Upper lobe of right lung (tissue), 1 donor: ENCODE data around the gene LAMTOR5. TPM values are rescaled to one million over a fixed set of nuclear protein-coding genes. Genes with fewer than 3 reads are reported as not detected.

Experiments used
- ATAC-seq: fragments of 200-7000 bp; cut with Tn5 transposase; one replicate; pipeline ENCODE4 v1.9.1; 2020; ENCODE audit warnings: mild to moderate bottlenecking, moderate library complexity
- DNase-seq: peaks from one replicate; pipeline ENCODE4 v3.0.0-alpha.2; 2020
- H3K27ac ChIP-seq: fragments of 200-600 bp; one replicate; pipeline ENCODE4 v1.8.0; 2022
- H3K27me3 ChIP-seq: fragments of 200-600 bp; one replicate; pipeline ENCODE4 v1.8.0; 2022; ENCODE audit warnings: mild to moderate bottlenecking
- H3K36me3 ChIP-seq: fragments of 200-600 bp; one replicate; pipeline ENCODE4 v1.8.0; 2022
- H3K4me1 ChIP-seq: fragments of 200-600 bp; one replicate; pipeline ENCODE4 v1.8.0; 2022
- H3K4me3 ChIP-seq: fragments of 200-600 bp; one replicate; pipeline ENCODE4 v1.8.0; 2022; ENCODE audit warnings: mild to moderate bottlenecking
- H3K9me3 ChIP-seq: fragments of 200-600 bp; one replicate; pipeline ENCODE4 v1.8.0; 2022
- CTCF ChIP-seq: fragments of 200-600 bp; IDR thresholded peaks from one replicate; pipeline ENCODE4 v1.8.0; 2022; ENCODE audit warnings: antibody characterized with exemption
- intact Hi-C: fragments of 100-400 bp; cut with DNase I; formaldehyde crosslinking; loops from one replicate; pipeline ENCODE4 v1.11.0; 2022
- total RNA-seq: library from RNA; stranded (reverse); fragmentation: NEBNext Ultra II Directional; extraction: Animal tissue kit (Norgen Biotek cat#: 25700); gene quantifications from one replicate; pipeline ENCODE4 v1.2.1, GENCODE V29; 2021
- donor health status: DM: no; HTN: yes; CAD: no; lungs with severe emphysema.

Gene LAMTOR5
- total RNA-seq, 1 donor from 2014 or later: 110 TPM

- peak; percentile 33 for TF ChIP-seq CTCF
- no peaks in the 10 kb centered on the region for H3K9me3 ChIP-seq
- peak; percentile 97 for ATAC-seq
- intact Hi-C loops: no loop called here
- H3K4me3 ChIP-seq: no peak overlapping the region
- H3K27ac ChIP-seq: peak overlapping the region; percentile 65
- H3K4me1 ChIP-seq: peaks cover 14% of the 10 kb centered on the region
- H3K36me3 ChIP-seq: no peaks in the 10 kb centered on the region
- peak; percentile 89 for DNase-seq
- no peaks in the 10 kb centered on the region for H3K27me3 ChIP-seq
These were observed 26.3 kb upstream of the LAMTOR5 start for GRCh38 chr1:110433803-110434202.

- H3K9me3 ChIP-seq: no peaks in the 10 kb centered on the region
- intact Hi-C loops: no loop called here
- H3K4me1 ChIP-seq: peaks cover 14% of the 10 kb centered on the region
- H3K36me3 ChIP-seq: no peaks in the 10 kb centered on the region
- ATAC-seq (no peak), DNase-seq (no peak)
- no peak for TF ChIP-seq CTCF
- H3K27me3 ChIP-seq: no peaks in the 10 kb centered on the region
- H3K27ac ChIP-seq: peak overlapping the region; percentile 65
- H3K4me3 ChIP-seq: no peak overlapping the region
These were observed 25.7 kb upstream of the LAMTOR5 start for GRCh38 chr1:110433213-110433612.

GRCh38 chr1:110430901-110431300 lies 23.4 kb upstream of the LAMTOR5 start:
- no peak for TF ChIP-seq CTCF
- Histone ChIP-seq H3K4me3 (no peak overlapping the region), H3K9me3 (no peaks in the 10 kb centered on the region), H3K4me1 (peaks cover 14% of the 10 kb centered on the region), H3K27ac (no peak overlapping the region), H3K36me3 (no peaks in the 10 kb centered on the region), H3K27me3 (no peaks in the 10 kb centered on the region)
- intact Hi-C loops: no loop called here
- ATAC-seq (no peak), DNase-seq (no peak)

DNA sequence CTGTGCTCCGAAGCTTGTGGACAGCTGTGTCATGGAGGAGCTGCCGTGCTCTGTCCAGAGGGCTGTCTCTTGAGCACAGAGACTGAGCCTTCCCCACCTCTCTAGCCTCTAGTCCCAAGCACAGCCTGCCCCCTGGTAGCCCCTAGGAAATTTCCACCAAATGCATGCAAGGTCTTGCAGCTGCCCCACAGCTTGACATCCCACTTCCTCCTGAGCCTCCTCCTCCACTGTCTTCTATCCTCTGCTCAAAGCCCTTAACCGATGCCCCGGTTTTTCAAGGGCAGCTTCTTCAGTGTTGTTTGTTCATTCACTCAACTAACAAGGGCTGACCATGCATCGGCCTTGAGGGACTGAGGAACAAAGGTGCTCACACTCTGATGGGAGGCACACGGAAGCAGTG lies 22.9 kb upstream of the LAMTOR5 start:
- no peaks in the 10 kb centered on the region for H3K36me3 ChIP-seq
- H3K4me1 ChIP-seq: peaks cover 17% of the 10 kb centered on the region
- no peak for ATAC-seq
- no peak for TF ChIP-seq CTCF
- H3K9me3 ChIP-seq: no peaks in the 10 kb centered on the region
- no peak overlapping the region for H3K27ac ChIP-seq
- no peaks in the 10 kb centered on the region for H3K27me3 ChIP-seq
- no peak overlapping the region for H3K4me3 ChIP-seq
- intact Hi-C loops: no loop called here
- DNase-seq: no peak

GRCh38 chr1:110428946-110429345 lies 21.5 kb upstream of the LAMTOR5 start:
- intact Hi-C loops: no loop called here
- DNase-seq: no peak
- no peak for ATAC-seq

More at GRCh38 chr1:110428946-110429345, 21.5 kb upstream of the LAMTOR5 start:
- Histone ChIP-seq H3K36me3 (no peaks in the 10 kb centered on the region), H3K27me3 (no peaks in the 10 kb centered on the region), H3K9me3 (no peaks in the 10 kb centered on the region), H3K4me3 (no peak overlapping the region), H3K4me1 (peaks cover 19% of the 10 kb centered on the region), H3K27ac (no peak overlapping the region)
- no peak for TF ChIP-seq CTCF
